BLaER1 (cell line): ENCODE results near the gene HIP1R.
"Not testable (repeated sequence)": the region's sequence is repeated elsewhere in the genome, so short reads cannot be mapped to it uniquely, and the experiment has no call there.

Experiments used
- H3K27ac ChIP-seq: shearing (Covaris generic); formaldehyde crosslinking; 2 replicates; pipeline ENCODE4 v1.8.1; 2022
- H3K27me3 ChIP-seq: shearing (Covaris generic); formaldehyde crosslinking; 2 replicates; pipeline ENCODE4 v1.8.1; 2022
- H3K36me3 ChIP-seq: shearing (Covaris generic); formaldehyde crosslinking; 2 replicates; pipeline ENCODE4 v1.8.1; 2022
- H3K4me1 ChIP-seq: shearing (Covaris generic); formaldehyde crosslinking; 2 replicates; pipeline ENCODE4 v1.8.1; 2022
- H3K4me2 ChIP-seq: shearing (Covaris generic); formaldehyde crosslinking; 2 replicates; pipeline ENCODE4 v1.8.1; 2022
- H3K4me3 ChIP-seq: shearing (Covaris generic); formaldehyde crosslinking; 2 replicates; pipeline ENCODE4 v1.8.1; 2022
- H3K9ac ChIP-seq: shearing (Covaris generic); formaldehyde crosslinking; 2 replicates; pipeline ENCODE4 v1.8.1; 2022
- H3K9me3 ChIP-seq: shearing (Covaris generic); formaldehyde crosslinking; 2 replicates; pipeline ENCODE4 v1.8.1; 2022
- H4K20me1 ChIP-seq: shearing (Covaris generic); formaldehyde crosslinking; 2 replicates; pipeline ENCODE4 v1.8.1; 2022
- Cebpa-rat ChIP-seq: shearing (Covaris generic); IDR thresholded peaks from 2 replicates; pipeline ENCODE4 v1.8.1; 2022

Gene HIP1R

GRCh38 chr12:122896662-122897061 lies 61.4 kb downstream of the HIP1R start:
- Histone ChIP-seq H3K9me3 (no peaks in the 10 kb centered on the region), H3K27ac (no peak overlapping the region)

GRCh38 chr12:122899887-122900286 lies 64.6 kb downstream of the HIP1R start:
- peak overlapping the region; percentile 20 for H3K27ac ChIP-seq
- H3K27me3 ChIP-seq: no peaks in the 10 kb centered on the region
- H3K4me3 ChIP-seq: no peak overlapping the region
- H3K4me1 ChIP-seq: peaks cover 77% of the 10 kb centered on the region
- peak overlapping the region; percentile 63 for H3K4me2 ChIP-seq
- H3K36me3 ChIP-seq: no peaks in the 10 kb centered on the region
- TF ChIP-seq Cebpa-rat: no peak
- H3K9me3 ChIP-seq: no peaks in the 10 kb centered on the region
- no peaks in the 10 kb centered on the region for H4K20me1 ChIP-seq
- H3K9ac ChIP-seq: no peak overlapping the region; the same call in 1 of the 2 replicates

More at GRCh38 chr12:122896662-122897061, 61.4 kb downstream of the HIP1R start:
- Histone ChIP-seq H3K27me3 (no peaks in the 10 kb centered on the region), H3K9ac (no peak overlapping the region), H3K4me2 (peak overlapping the region; percentile 63), H4K20me1 (peaks cover 30% of the 10 kb centered on the region), H3K4me1 (peaks cover 90% of the 10 kb centered on the region), H3K36me3 (0 out of 2 replicates have a peak, but pooled peaks cover 9% of the 10 kb centered on the region), H3K4me3 (no peak overlapping the region)
- TF ChIP-seq Cebpa-rat: no peak

GRCh38 chr12:122902854-122903692 lies 67.8 kb downstream of the HIP1R start:
- Histone ChIP-seq H3K4me2 (peak overlapping the region; percentile 36), H3K36me3 (no peaks in the 10 kb centered on the region)
- TF ChIP-seq Cebpa-rat: no peak

GRCh38 chr12:122903693-122904034 lies 68.4 kb downstream of the HIP1R start:
- peak overlapping the region; percentile 36 for H3K4me2 ChIP-seq

More at GRCh38 chr12:122902854-122903692, 67.8 kb downstream of the HIP1R start:
- Histone ChIP-seq H3K4me1 (peaks cover 55% of the 10 kb centered on the region), H3K27ac (0 out of 2 replicates have a peak overlapping the region, but pooled peaks have one; percentile 3), H3K27me3 (no peaks in the 10 kb centered on the region), H3K9me3 (no peaks in the 10 kb centered on the region), H4K20me1 (no peaks in the 10 kb centered on the region), H3K4me3 (no peak overlapping the region), H3K9ac (no peak overlapping the region)

GRCh38 chr12:122905258-122905657 lies 70.0 kb downstream of the HIP1R start:
- not testable (repeated sequence) for H3K9me3 ChIP-seq, H3K9ac ChIP-seq, H3K4me3 ChIP-seq, H4K20me1 ChIP-seq, H3K27ac ChIP-seq, H3K4me2 ChIP-seq, H3K27me3 ChIP-seq, H3K36me3 ChIP-seq
- H3K4me1 ChIP-seq: peaks cover 52% of the 10 kb centered on the region

More at GRCh38 chr12:122903693-122904034, 68.4 kb downstream of the HIP1R start:
- Histone ChIP-seq H3K9ac (no peak overlapping the region), H3K36me3 (no peaks in the 10 kb centered on the region), H3K27me3 (no peaks in the 10 kb centered on the region), H3K4me3 (no peak overlapping the region), H3K4me1 (peaks cover 52% of the 10 kb centered on the region), H3K27ac (0 out of 2 replicates have a peak overlapping the region, but pooled peaks have one; percentile 3), H3K9me3 (no peaks in the 10 kb centered on the region), H4K20me1 (no peaks in the 10 kb centered on the region)
- TF ChIP-seq Cebpa-rat: no peak

GRCh38 chr12:122908915-122909314 lies 73.7 kb downstream of the HIP1R start:
- H3K27ac ChIP-seq: peak overlapping the region; percentile 70; the same call in 1 of the 2 replicates
- H3K4me1 ChIP-seq: peaks cover 44% of the 10 kb centered on the region
- no peaks in the 10 kb centered on the region for H3K27me3 ChIP-seq
- H3K9me3 ChIP-seq: no peaks in the 10 kb centered on the region
- TF ChIP-seq Cebpa-rat: no peak
- H3K9ac ChIP-seq: no peak overlapping the region
- H4K20me1 ChIP-seq: no peaks in the 10 kb centered on the region
- no peaks in the 10 kb centered on the region for H3K36me3 ChIP-seq
- no peak overlapping the region for H3K4me3 ChIP-seq
- H3K4me2 ChIP-seq: peak overlapping the region; percentile 9; the same call in 1 of the 2 replicates

GRCh38 chr12:122909442-122910288 lies 74.4 kb downstream of the HIP1R start:
- Histone ChIP-seq H3K4me3 (no peak overlapping the region), H3K4me2 (peak overlapping the region; percentile 72), H3K27ac (peak overlapping the region; percentile 70), H3K9me3 (no peaks in the 10 kb centered on the region), H3K9ac (peak overlapping the region; percentile 21; the same call in 1 of the 2 replicates), H3K36me3 (no peaks in the 10 kb centered on the region), H3K27me3 (no peaks in the 10 kb centered on the region), H4K20me1 (no peaks in the 10 kb centered on the region), H3K4me1 (peaks cover 43% of the 10 kb centered on the region)
- TF ChIP-seq Cebpa-rat: no peak
